HepG2 (cell line): ENCODE results near the gene COL27A1. TPM values are rescaled to one million over a fixed set of nuclear protein-coding genes. Genes with fewer than 3 reads are reported as not detected.

Experiments
- ATAC-seq: fragments of 200-7000 bp; cut with Tn5 transposase; 3 replicates; pipeline ENCODE4 v1.9.1; 2020; ENCODE audit warnings: mild to moderate bottlenecking, moderate library complexity
- BruUV-seq: library from RNA; stranded (reverse); fragments of 400-500 nt; replicated peaks from 2 replicates; lab custom pipeline; 2021; lab: Mats Ljungman, UMichigan
- CTCF ChIA-PET: fragments of 300-600 bp; formaldehyde crosslinking; extraction: SDS; loops from one replicate; lab custom pipeline; 2021; ENCODE audit warnings: low total read pairs, inconsistent platforms, low intra/inter-chr PET ratio; lab: Yijun Ruan, JAX
- POLR2A ChIA-PET: fragments of 350-600 bp; sonication (Branson Sonifier 250); formaldehyde crosslinking; loops from one replicate; lab custom pipeline; 2020; ENCODE audit warnings: antibody characterized with exemption, inconsistent platforms; lab: Yijun Ruan, JAX
- DNase-seq: peaks from one replicate; pipeline ENCODE4 v3.0.0-alpha.2; 2015; ENCODE audit warnings: low spot score
- FAIRE-seq: peaks from 3 replicates; lab custom pipeline; 2011; peaks lifted over from hg19 to GRCh38; lab: Jason Lieb, UNC
- H2AFZ ChIP-seq: one replicate; pipeline ENCODE4 v1.6.1; 2011; ENCODE audit warnings: low read length, inconsistent platforms
- H3K27ac ChIP-seq: fragments of 300-600 bp; 3 replicates; pipeline ENCODE4 v1.8.0; 2011; ENCODE audit warnings: mixed run types, mild to moderate bottlenecking, mixed read lengths, low read length, inconsistent platforms; ENCODE audit not compliant: insufficient read depth; ENCODE audit errors: extremely low read length
- H3K27me3 ChIP-seq, 2 experiments: fragments of 200-600 bp in 1 of 2; 2 replicates in 1 of 2; 3 replicates in 1 of 2; pipeline versions ENCODE4 v1.6.0 to v1.8.0; 2011; ENCODE audit warnings: low read length in 2 of 2, mild to moderate bottlenecking in 2 of 2, moderate library complexity in 2 of 2, inconsistent platforms in 1 of 2; ENCODE audit not compliant: insufficient read depth in 2 of 2, control insufficient read depth in 1 of 2
- H3K36me3 ChIP-seq, 2 experiments: fragments of 200-600 bp in 1 of 2; replicated peaks in 1 of 2; 2 replicates in 1 of 2; 3 replicates in 1 of 2; pipeline versions ENCODE4 v1.5.1 to v1.8.0; 2011; ENCODE audit warnings: low read length in 2 of 2, inconsistent platforms in 1 of 2; ENCODE audit not compliant: insufficient read depth in 2 of 2, control insufficient read depth in 1 of 2
- H3K4me1 ChIP-seq: 2 replicates; pipeline ENCODE4 v1.5.1; 2012; ENCODE audit warnings: low read length, inconsistent platforms; ENCODE audit not compliant: insufficient read depth
- H3K4me2 ChIP-seq: 2 replicates; pipeline ENCODE4 v1.6.0; 2011; ENCODE audit warnings: low read depth, low read length, inconsistent platforms
- H3K4me3 ChIP-seq, 3 experiments: fragments of 200-600 bp in 1 of 3; sonication (generic), shearing (Covaris generic) in 1 of 3; replicated peaks in 1 of 3; 2 replicates each; pipeline ENCODE4 v1.5.1; 2011 to 2016; ENCODE audit warnings: low read length in 3 of 3, inconsistent platforms in 2 of 3, low read depth in 2 of 3, mild to moderate bottlenecking in 2 of 3, control low read depth in 1 of 3, mixed read lengths in 1 of 3; ENCODE audit not compliant: insufficient read depth in 1 of 3
- H3K79me2 ChIP-seq: one replicate; pipeline ENCODE4 v1.6.1; 2011; ENCODE audit warnings: low read length, inconsistent platforms; ENCODE audit not compliant: insufficient read depth
- H3K9ac ChIP-seq: 2 replicates; pipeline ENCODE4 v1.6.0; 2011; ENCODE audit warnings: mild to moderate bottlenecking, low read depth, low read length, inconsistent platforms; ENCODE audit not compliant: insufficient read depth
- H3K9me3 ChIP-seq: 2 replicates; pipeline ENCODE4 v1.5.1; 2012; ENCODE audit warnings: mild to moderate bottlenecking, low read length
- H4K20me1 ChIP-seq: 2 replicates; pipeline ENCODE4 v1.6.0; 2011; ENCODE audit warnings: inconsistent platforms, mild to moderate bottlenecking, low read length, moderate library complexity; ENCODE audit not compliant: insufficient read depth
- ARID3A ChIP-seq: IDR thresholded peaks from 2 replicates; pipeline ENCODE4 v1.6.1; 2012; ENCODE audit warnings: low read depth, low read length, improper control_type of control experiment
- ATF2 ChIP-seq: sonication (generic); formaldehyde crosslinking; IDR thresholded peaks from 2 replicates; pipeline ENCODE4 v1.4.0; 2020; ENCODE audit warnings: missing genetic modification reagents
- ATF4 ChIP-seq, 2 experiments: fragments of 450-650 bp in 1 of 2; sonication (generic) in 1 of 2; formaldehyde crosslinking; IDR thresholded peaks; 2 replicates each; pipeline versions ENCODE4 v1.5.0 to v1.8.0; 2020 to 2022; ENCODE audit warnings: mild to moderate bottlenecking in 1 of 2, missing genetic modification reagents in 1 of 2
- FOXO1 ChIP-seq: sonication (generic); formaldehyde crosslinking; IDR thresholded peaks from 2 replicates; pipeline ENCODE4 v1.4.0; 2020; ENCODE audit warnings: missing genetic modification reagents
- MIER3 ChIP-seq: IDR thresholded peaks from 2 replicates; pipeline ENCODE4 v1.6.1; 2016; ENCODE audit warnings: missing compliant biosample characterization, borderline replicate concordance
- TRIM22 ChIP-seq: fragments of 450-650 bp; IDR thresholded peaks from 2 replicates; pipeline ENCODE4 v1.6.1; 2017
- ZBED4 ChIP-seq: sonication (generic); formaldehyde crosslinking; IDR thresholded peaks from 2 replicates; pipeline ENCODE4 v1.4.0; 2020; ENCODE audit warnings: missing genetic modification reagents, borderline replicate concordance
- ZKSCAN8 ChIP-seq: IDR thresholded peaks from 2 replicates; pipeline ENCODE4 v1.6.1; 2016; ENCODE audit warnings: borderline replicate concordance, missing genetic modification reagents, missing compliant biosample characterization
- ZNF17 ChIP-seq: sonication (generic); formaldehyde crosslinking; IDR thresholded peaks from 2 replicates; pipeline ENCODE4 v1.5.0; 2020; ENCODE audit warnings: mild to moderate bottlenecking, missing genetic modification reagents
- ZNF234 ChIP-seq: sonication (generic); formaldehyde crosslinking; conservative IDR thresholded peaks from 2 replicates; pipeline ENCODE4 v1.5.1; 2020; ENCODE audit warnings: mild to moderate bottlenecking, missing genetic modification reagents
- ZNF33B ChIP-seq: sonication (generic); formaldehyde crosslinking; IDR thresholded peaks from 2 replicates; pipeline ENCODE4 v1.5.1; 2020; ENCODE audit warnings: mild to moderate bottlenecking, missing genetic modification reagents
- ZNF777 ChIP-seq: sonication (generic); formaldehyde crosslinking; IDR thresholded peaks from 2 replicates; pipeline ENCODE4 v1.4.0; 2020; ENCODE audit warnings: missing genetic modification reagents
- ZSCAN29 ChIP-seq: sonication (generic); formaldehyde crosslinking; conservative IDR thresholded peaks from 2 replicates; pipeline ENCODE4 v1.4.0; 2020; ENCODE audit warnings: mild to moderate bottlenecking, missing genetic modification reagents
- WGBS: methylation state at CpG from one replicate; pipeline ENCODE4 v1.1.6; 2017; ENCODE audit warnings: low lambda C conversion rate; 5-methylcytosine and 5-hydroxymethylcytosine counted together
- in situ Hi-C: cut with HindIII; loops from 2 replicates; pipeline ENCODE4 v1.10.0; 2017; ENCODE audit warnings: low pct_unique_long_range_greater_than_20kb; ENCODE audit not compliant: extremely low pct_ligation_motif_present
- intact Hi-C: fragments of 100-400 bp; cut with micrococcal nuclease; formaldehyde crosslinking; loops from one replicate; pipeline ENCODE4 v1.10.0; 2022; ENCODE audit not compliant: unreplicated experiment
- polyA plus RNA-seq, 8 experiments: library from polyadenylated mRNA; depleted of rRNA in 3 of 8; stranded (reverse) in 7 of 8; unstranded in 1 of 8; fragments of >200 nt; fragmentation: Illumina TruSeq in 4 of 8; extraction: Trizol in 4 of 8; gene quantifications; 2 replicates each; pipeline versions ENCODE4 v1.2.1 to v1.2.3, GENCODE V29; 2011 to 2016; ENCODE audit warnings: low read depth in 4 of 8, missing spikeins in 1 of 8, mixed read lengths in 1 of 8; ENCODE audit not compliant: insufficient read depth in 1 of 8
- total RNA-seq, 5 experiments: library from RNA; depleted of rRNA; stranded (reverse); fragments of >200 nt; fragmentation: Illumina TruSeq; extraction: Trizol; gene quantifications; 2 replicates each; pipeline ENCODE4 v1.2.3, GENCODE V29; 2016; ENCODE audit warnings: low read depth in 1 of 5

The COL27A1 gene
- total and polyA plus RNA-seq, 2 of the 13 experiments (the other 11 are each of a cell fraction or from before 2014, with no cell fraction given), result 71.3 to 89.1 TPM

- ATAC-seq (peak; percentile 49), FAIRE-seq (peak; percentile 83), DNase-seq (peak; percentile 58)
- ChIA-PET CTCF (no interaction called here), POLR2A (interaction anchor here (0.8 to 2.6 kb wide), 10 partner anchors 9 to 52 kb away, joined by 3 to 19 read pairs (median 4); partner anchors contain the start of genes AMBP and COL27A1)
- Histone ChIP-seq H3K4me2 (peak overlapping the region; percentile 59), H3K79me2 (no peaks in the 10 kb centered on the region), H3K9ac (peak overlapping the region; percentile 37), H3K4me3 (no peak overlapping the region), H3K27ac (peak overlapping the region; percentile 58), H3K4me1 (peaks cover 74% of the 10 kb centered on the region), H2AFZ (no peak overlapping the region), H3K27me3 (no peaks in the 10 kb centered on the region), H4K20me1 (no peaks in the 10 kb centered on the region), H3K9me3 (peaks cover 8% of the 10 kb centered on the region; the same call in 1 of the 2 replicates), H3K36me3 (no peaks in the 10 kb centered on the region)
- no TSS peak for BruUV-seq
- WGBS, result 50% methylated on average over 7 of the region's 9 CpGs
- in situ Hi-C loops, result no loop called here
- intact Hi-C loops, result no loop called here
- TF ChIP-seq ZNF17 (CRISPR knock-in tag), result no peak
- peak; percentile 37; the same call in 1 of the 2 replicates for TF ChIP-seq FOXO1
- no peak for TF ChIP-seq ZBED4 (CRISPR knock-in tag)
- TF ChIP-seq MIER3 (CRISPR knock-in tag), result no peak
- no peak for TF ChIP-seq ZSCAN29 (CRISPR knock-in tag)
- TF ChIP-seq ATF2 (CRISPR knock-in tag), result 0 out of 2 replicates have a peak, but pooled peaks have one; percentile 21
- TF ChIP-seq ZNF33B (CRISPR knock-in tag), result no peak
- no peak for TF ChIP-seq ZKSCAN8 (CRISPR knock-in tag)
- TF ChIP-seq ZNF234 (CRISPR knock-in tag), result no peak
- no peak for TF ChIP-seq ZNF777
- no peak for TF ChIP-seq ARID3A
- peak in 1 of 2 experiments; percentile 95; a peak in 2 of 4 replicates for TF ChIP-seq ATF4 (CRISPR knock-in tag; IDR thresholded peaks at IDR 0.05)
- TF ChIP-seq TRIM22, result no peak
Measured at GRCh38 chr9:114123031-114123977, 32.0 kb upstream of the COL27A1 start.
